CD4-positive, alpha-beta T cell treated with Interleukin-2 at 100 ng/mL for 4 hours (primary cell): ENCODE measurements around the gene USP1.

ENCODE experiments used
- DNase-seq: peaks from one replicate; pipeline ENCODE4 v3.0.0-alpha.2; 2020; ENCODE audit warnings: low spot score

USP1 gene

DNA sequence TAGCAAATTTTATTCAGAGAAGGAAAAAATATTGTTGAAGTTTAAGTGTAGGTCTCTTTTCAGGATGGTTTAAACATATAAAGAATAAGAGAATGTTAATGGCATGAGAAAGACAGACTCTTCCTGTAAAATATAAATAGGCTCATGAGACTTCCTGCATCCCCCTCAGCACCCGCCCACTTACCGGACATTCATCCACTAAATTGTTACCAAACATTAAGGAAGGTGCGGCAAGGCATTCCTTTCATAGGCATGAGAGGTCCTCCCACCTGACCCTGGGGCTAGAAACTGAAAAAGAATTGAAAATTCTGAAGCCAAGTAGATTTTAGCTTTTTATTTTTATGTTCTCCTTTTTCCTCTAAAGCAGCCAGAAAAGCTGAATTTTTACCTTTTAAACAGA lies 10.6 kb upstream of the USP1 start:
- no peak for DNase-seq

DNA sequence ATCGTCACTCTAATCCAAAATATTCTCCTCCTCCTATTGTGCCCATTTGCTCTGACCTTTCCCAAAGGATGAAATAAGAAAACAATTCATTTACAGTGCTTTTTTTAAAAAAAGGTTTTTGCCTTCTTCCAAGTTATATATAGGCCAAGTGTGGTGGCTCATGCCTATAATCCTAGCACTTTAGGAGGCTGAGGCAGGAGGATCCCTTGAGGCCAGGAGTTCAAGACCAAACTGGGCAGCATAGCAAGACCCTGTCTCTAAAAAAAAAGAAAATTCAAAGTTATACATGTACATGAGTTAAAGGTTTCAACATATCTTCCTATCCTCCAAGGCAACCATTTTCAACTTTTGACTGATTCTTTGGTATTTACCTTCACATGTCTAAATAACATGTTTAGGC lies 10.1 kb upstream of the USP1 start:
- no peak for DNase-seq

DNA sequence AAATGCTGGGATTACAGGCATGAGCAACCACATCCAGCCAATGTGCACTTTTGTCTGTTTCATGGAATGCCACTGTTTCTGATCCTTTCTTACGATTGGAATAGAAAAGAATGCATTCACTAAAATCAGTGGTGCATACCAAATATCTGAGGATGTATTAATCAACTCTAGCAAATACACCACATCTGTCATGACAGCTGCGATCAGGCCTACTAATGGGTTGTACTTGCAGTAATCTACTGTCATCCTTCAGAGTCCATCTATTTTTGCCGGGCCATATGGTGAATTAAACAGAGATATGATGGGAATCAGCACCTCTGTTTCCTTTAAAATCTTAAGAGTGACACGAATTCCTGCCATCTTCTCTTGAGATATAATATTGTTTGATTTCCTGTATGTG lies 8.5 kb upstream of the USP1 start:
- DNase-seq = no peak

DNA sequence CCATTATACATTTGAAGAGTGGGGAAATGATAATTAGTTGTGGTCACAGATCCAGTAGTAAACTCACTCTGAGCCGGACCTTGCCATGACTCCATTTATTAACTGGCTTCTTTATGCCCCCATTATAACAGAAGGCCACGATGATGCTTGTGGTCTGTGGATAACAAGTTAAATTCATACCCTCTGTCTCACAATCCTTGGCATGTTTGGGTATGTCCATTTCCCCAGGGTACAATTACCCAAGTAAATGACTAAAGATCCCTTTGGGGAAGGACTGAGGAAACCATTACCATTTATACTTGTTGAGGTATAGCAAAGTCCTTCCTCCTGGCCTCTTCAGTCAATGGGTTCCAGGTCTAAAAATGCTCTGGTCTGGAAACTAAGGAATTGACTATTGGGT lies 7.3 kb upstream of the USP1 start:
- DNase-seq = no peak

DNA sequence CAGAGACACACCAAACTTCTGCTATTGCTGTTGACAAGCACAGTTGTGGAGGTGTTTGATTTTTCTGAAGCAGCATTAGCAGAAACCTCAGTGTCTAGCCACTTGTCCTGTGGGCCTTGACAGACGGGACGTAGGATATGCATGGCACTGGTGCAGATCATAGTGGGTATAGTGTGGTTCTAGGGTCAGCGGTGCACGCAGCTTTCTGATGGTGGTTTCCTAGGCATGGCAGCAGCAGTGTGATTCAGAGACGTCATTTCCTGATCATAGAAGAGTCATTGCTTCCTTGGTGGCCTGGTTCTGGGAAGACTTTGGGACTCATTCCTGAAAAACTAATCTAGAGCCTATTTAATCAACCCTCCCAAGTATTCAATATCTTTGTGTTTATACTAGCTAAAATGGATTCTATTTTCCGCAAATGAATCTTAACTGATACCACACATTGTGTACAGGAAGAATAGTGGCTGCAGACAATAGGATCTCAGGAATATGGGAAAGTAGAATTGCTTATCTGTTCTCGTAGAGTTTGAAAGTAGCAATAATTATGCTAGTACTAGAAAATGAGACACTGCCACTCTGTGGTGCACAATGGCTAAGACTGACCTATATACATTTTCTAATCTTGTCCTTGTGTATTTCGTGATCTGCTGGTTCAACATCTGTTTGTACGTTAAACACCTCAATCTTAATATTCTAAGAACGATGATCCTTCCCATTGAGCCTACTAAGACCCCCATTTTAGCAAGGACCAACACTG lies 2.8 kb upstream of the USP1 start:
- no peak for DNase-seq

DNA sequence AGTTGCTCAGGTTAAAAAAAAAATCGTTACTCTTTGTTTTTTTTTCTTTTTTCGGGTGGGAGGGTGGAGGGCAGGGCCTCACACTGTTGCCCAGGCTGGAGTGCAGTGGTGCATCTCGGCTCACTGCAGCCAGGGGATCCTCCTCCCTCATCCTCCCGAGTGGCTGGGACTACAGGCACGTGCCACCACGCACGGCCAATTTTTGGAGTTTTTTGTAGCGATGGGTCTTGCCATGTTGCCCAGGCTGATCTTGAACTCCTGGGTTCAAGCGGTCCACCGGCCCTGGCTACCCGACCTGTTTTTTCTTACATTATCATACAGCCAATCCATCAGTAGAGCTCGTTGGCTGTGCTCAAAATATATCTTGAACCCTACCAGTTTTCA lies 2.2 kb upstream of the USP1 start:
- no peak for DNase-seq

DNA sequence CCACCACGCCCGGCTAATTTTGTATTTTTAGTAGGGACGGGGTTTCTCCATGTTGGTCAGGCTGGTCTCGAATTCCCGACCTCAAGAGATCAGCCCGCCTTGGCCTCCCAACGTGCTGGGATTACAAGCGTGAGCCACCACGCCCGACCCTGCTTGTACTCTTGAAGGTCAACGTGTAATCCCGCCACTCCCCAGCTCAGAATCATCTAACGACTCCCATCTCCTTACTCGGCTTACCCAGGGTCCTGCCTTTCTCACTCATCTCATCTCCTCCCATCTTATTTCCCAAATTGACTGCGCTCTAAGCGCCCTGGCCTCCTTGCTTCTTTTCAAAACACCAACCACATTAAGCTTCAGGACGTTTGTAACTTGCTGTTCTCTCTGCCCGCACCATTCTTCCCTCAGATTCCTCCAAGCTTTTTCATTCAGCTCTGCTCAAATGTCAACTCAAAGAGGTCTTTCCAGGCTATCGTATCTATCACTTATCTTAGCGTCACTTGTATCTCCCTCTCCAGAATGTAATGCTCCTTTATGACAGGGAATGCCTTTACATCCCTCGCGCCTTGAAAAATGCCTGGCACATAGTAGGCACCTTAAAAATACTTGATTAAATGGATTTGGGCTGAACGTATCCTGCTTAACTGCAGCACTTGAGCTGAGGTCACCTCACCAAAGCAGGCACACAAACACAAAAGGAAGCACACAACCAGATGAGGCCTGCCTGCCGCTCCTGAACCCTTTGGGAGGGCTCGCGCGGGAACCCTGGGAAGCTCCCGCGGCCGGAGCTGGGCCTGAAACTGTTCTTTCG lies 1.4 kb upstream of the USP1 start:
- no peak for DNase-seq

DNA sequence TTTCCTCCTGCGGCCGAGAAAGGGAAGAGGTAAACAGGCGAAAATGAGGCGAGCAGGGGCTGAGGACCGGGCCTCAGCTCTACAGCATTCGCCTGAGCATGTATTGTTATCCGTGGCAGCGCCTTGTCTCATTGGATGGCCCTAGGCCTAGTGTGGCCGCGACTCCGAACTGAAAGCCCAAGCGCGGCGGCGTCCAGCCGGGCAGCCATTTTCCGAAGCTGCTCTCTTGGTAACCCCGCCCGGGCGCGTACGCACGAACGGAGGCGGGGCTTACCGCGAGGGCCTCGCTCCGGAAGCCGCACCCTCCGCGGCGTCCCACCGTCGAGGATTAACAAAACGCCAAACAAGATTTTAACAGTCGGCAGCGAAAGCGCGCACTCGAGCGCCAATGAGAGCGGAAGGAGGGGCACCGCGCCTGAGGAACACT lies 797 bp upstream of the USP1 start:
- no peak for DNase-seq

DNA sequence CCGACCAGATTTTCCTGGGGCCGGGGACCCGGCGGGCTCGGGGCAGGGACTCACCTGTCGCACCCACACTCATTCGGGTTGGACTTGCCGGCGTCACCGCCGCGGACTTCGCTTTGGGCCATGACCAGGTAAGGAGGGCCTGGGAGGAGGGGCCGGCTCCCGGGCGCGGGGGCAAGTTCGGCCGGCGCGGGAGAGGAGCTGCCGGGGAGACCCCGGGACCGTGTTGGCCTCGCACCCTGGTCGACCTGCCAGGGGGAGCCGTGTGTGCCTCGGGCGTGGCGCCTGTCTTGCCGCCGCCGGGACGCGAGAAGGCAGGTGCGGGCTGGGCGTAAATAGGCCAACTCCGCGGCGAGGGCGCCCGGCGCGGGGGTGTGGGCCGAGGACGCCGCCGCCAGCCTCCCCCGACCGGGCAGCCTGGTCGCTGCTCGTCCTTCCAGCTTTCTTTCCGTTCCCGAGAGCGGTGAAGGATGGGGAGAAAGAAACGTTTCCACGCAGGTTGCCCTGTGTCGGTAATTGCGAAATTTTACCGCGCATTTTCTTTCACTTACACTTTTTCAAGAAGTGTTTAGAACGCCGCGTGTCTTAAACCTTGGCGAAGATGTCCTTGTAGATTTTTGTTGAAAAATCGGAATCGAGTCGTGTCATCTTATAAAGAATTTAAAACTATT lies 558 bp downstream of the USP1 start:
- peak; percentile 20 for DNase-seq

DNA sequence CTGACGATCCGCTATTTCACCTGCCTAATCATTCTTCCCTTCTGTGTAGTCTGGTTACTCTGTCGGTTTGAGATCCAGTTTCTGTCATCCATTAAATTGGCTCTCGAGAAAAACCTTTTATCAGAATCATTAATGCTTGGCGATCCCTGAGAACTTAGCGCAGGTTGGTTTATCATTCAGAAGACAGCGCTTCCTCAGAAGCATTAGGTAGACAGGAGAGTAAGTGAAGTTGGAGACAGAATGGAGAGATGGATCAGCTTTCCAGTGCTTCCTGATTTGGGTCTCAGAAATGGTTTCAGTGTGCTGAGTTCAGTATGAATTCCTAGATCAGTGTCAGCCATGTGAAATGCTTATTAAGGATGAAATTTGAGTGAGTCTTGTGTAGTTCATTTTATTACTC lies 1.3 kb downstream of the USP1 start:
- peak; percentile 10 for DNase-seq

DNA sequence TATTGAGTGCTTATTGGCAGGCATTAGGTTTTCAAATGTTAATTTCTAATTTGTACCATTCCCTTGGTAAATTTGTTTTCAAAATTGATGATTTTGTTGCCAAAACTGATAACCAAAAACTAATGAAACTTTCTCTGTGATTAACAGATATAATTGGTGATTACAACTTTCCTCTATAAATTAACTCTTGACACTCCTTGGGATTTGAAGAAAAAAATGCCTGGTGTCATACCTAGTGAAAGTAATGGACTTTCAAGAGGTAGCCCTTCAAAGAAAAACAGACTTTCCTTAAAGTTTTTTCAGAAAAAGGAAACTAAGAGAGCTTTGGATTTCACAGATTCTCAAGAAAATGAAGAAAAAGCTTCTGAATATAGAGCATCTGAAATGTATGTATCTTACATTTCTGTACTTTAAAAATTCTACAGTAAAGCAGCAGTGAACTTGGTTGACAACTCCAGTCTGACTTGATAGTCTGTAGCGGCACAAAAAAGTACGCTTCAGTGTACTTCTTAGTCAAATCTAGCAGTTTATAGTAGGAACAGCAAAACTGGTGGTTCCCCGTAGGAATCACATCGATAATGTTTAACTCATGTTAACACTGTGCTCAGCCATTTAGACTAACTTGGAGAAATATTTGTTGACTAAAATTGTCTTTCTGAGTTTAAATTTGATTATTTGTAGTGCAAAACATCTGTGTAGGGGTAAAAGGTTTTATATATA lies 3.0 kb downstream of the USP1 start:
- no peak for DNase-seq

DNA sequence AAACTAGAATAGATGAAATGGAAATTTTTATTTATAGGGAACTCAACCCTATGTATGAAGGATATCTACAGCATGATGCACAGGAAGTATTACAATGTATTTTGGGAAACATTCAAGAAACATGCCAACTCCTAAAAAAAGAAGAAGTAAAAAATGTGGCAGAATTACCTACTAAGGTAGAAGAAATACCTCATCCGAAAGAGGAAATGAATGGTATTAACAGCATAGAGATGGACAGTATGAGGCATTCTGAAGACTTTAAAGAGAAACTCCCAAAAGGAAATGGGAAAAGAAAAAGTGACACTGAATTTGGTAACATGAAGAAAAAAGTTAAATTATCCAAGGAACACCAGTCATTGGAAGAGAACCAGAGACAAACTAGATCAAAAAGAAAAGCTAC lies 7.9 kb downstream of the USP1 start:
- DNase-seq = no peak

DNA sequence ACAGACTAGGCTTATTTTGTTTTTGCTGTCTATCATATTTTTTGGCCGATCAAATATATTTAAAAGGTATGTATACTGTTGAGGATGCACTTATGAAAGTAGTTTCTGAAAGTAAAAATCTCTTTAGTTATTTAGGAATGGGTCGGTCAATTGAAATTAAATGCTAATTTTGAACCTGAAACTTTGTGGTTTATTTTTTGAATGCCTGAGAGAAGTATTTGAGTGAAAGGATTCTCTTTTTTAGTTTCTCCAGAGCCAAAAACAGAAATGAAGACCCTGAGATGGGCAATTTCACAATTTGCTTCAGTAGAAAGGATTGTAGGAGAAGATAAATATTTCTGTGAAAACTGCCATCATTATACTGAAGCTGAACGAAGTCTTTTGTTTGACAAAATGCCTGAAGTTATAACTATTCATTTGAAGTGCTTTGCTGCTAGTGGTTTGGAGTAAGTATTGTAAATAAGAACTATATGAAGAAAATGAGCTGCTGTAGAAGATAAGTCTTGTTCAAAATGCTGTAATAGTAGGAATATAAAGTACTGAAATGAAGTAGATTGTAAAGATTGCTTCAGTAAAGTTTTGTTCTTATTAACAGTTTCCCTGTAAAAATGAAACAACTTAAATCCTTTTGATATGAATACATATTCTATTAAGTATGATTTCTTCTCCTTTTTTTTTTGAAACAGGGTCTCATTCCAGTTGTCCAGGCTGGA lies 11.5 kb downstream of the USP1 start:
- no peak for DNase-seq

DNA sequence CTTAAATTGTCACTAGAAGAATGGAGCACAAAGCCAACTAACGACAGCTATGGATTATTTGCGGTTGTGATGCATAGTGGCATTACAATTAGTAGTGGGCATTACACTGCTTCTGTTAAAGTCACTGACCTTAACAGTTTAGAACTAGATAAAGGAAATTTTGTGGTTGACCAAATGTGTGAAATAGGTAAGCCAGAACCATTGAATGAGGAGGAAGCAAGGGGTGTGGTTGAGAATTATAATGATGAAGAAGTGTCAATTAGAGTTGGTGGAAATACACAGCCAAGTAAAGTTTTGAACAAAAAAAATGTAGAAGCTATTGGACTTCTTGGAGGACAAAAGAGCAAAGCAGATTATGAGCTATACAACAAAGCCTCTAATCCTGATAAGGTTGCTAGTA lies 13.5 kb downstream of the USP1 start:
- DNase-seq = peak; percentile 6

DNA sequence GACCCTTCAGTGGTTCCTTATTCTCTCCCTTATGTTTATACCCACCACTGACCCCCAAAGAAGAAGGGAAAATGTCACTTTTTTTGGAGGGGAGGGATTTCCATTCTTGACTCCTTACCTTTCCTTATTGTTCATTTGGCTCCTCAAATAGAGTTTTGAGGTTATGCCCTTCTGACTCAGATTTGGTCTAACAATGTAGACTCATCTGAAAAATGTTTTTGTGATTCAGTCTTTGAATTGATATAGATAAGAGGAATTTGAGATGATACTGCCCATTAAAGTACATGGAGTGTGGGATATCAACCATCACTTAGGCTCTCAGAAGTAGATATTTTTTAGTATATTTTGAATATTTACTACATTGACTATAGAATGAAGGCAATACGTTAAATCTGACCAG lies 16.1 kb downstream of the USP1 start:
- DNase-seq = no peak

DNA sequence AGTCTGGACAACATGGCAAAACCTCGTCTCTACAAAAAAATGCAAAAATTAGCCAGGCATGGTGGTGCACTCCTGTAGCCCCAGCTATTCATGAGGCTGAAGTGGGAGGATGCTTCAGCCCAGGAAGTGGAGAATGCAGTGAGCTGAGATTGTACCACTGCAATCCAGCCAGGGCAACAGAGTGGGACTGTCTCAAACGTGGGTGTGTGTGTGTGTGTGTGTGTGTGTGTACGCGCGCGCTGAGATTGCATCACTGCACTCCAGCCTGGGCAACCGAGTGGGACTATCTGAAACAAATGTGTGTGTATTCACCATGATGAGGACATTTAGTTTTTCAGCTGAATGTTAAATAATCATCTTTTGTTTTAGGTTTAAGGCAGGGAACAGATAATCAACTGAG lies 21.1 kb downstream of the USP1 start:
- DNase-seq = no peak

DNA sequence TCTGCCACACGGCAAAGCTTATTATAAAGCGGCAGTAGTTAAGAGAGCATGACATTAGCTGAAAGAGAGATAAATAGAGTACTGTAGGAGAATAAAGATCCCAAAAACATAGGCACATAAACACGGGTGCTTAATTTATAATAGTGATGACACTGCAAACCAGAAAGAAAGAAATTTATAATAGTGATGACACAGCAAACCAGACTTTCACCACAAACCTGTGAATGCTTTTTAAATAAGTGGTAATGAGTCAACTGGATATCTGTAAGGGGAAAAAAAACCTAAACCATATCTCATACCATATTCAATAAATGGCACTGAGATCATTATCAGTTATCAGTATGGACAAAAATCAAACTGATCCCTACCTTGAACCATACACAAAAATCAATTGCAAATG lies 25.5 kb downstream of the USP1 start:
- DNase-seq = no peak

DNA sequence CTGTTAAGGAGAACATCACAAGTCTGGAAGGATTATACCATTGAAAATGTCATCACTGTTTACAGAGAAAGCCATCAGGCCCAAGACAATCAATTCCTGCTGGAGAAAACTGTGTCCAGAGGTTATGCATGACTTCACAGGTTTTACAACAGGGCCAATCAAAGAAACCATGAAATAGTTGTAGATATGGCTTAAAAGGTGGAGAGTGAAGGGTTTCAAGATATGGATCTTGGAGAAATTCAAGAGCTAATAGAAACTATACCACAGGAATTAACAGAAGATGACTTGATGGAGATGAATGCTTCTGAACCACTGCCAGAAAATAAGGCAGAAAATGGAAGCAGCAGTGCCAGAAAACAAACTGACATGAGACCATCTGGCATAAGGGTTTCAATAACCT lies 30.2 kb downstream of the USP1 start:
- DNase-seq = no peak

DNA sequence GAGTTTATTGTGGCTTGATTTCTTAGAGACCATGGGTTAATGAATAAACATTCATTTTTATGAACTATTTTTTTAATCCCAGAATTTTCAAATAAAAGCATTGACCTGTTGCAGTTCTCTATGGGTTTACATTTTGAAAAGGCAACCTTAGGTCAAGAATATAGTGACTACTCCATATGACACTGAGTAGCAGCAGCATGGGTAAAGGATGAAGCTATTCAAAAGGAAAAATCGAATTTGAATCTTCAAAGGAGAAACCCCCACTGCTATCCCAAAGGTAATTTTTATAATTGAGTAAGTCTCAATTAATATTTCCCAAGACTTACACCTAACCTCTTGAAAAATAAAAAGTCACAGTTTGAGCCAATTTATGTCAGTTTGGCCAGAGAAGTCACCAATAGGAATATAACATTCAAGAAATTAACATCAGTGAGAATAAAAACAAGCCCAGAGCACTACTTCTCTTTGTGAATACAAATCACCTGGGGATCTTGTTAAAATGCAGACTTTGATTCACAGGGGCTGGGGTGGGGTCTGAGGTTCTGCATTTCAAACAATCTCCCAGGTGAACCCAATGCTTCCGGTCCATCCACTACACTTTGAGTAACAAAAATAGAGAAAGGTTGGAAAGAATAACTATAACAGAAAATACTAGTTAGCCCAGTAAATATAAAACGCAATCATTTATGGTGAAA lies 39.8 kb downstream of the USP1 start:
- no peak for DNase-seq

DNA sequence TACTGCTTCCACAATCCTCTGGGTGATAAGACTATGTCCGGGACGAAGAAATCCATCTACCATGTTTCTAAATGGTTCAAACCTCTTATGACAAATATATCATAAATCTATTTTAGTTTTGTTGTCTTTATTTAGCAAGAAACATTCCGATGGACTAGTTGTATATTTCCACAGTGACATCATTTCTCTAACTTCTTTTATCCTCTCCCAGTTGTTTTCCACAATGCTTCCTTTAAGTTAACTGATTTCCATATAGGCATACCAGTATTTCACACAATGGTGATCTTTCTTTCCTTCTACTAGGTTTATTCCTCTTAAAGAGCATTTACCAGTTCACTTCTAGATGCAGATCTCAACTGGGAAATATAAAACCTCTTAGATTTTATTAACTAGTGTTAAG lies 44.8 kb downstream of the USP1 start:
- DNase-seq = no peak

DNA sequence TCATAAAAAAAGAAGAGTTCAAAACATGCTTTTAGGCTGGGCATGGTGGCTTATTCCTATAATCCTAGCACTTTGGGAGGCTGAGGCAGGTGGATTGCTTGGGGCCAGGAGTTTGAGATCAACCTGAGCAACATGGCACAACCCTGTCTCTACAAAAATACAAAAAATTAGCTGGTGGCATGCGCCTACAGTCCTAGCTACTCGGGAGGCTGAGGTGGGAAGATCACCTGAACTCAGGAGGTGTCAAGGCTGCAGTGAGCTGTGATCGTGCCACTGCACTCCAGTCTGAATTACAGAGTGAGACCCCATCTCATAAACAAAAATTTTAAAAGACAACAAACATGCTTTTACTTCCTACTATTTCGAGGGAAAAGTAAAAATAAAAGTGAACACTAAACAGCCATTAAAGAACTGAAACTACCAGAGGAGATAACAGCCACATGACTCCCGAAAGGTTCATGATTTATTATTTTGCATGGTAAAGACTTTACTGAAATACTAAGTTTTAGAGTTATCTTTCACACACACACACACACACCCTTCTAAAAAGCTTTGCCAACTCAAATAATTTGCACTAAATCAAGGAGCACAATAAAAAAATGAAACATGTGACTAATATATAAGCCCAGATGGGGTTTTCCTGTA lies 48.1 kb downstream of the USP1 start:
- DNase-seq = no peak
